Right lobe of liver (tissue), 6 donors: ENCODE results near the gene BPIFB4. TPM values are rescaled to one million over a fixed set of nuclear protein-coding genes. Genes with fewer than 3 reads are reported as not detected.

Experiments
- ATAC-seq, 4 donors: fragments of 200-7000 bp; cut with Tn5 transposase; one replicate each; pipeline ENCODE4 v1.9.1; 2020; ENCODE audit warnings: mild to moderate bottlenecking in 4 of 4, moderate library complexity in 4 of 4
- DNase-seq, 3 donors: peaks; one replicate each; pipeline ENCODE4 v3.0.0-alpha.2; 2020
- H3K27ac ChIP-seq, 3 donors: fragments of 200-600 bp; one replicate each; pipeline ENCODE4 v1.8.0; 2022
- H3K27me3 ChIP-seq, 2 donors: fragments of 200-600 bp; one replicate each; pipeline ENCODE4 v1.8.0; 2022
- H3K36me3 ChIP-seq, 4 donors: fragments of 200-600 bp; sonication (generic) in 1 of 4; one replicate each; pipeline versions ENCODE4 v1.5.1 to v1.8.0; 2017 to 2022; ENCODE audit warnings: control low read depth in 1 of 4
- H3K4me1 ChIP-seq, 4 donors: fragments of 200-600 bp; sonication (generic) in 1 of 4; one replicate each; pipeline versions ENCODE4 v1.5.1 to v1.8.0; 2017 to 2022; ENCODE audit warnings: control low read depth in 1 of 4
- H3K4me3 ChIP-seq, 3 donors: fragments of 200-600 bp; one replicate each; pipeline ENCODE4 v1.8.0; 2022
- H3K9me3 ChIP-seq, 4 donors: fragments of 200-600 bp; sonication (generic) in 1 of 4; one replicate each; pipeline versions ENCODE4 v1.5.1 to v1.8.0; 2017 to 2022; ENCODE audit warnings: control low read depth in 1 of 4
- POLR2A ChIP-seq: fragments of 450-650 bp; IDR thresholded peaks from one replicate; pipeline ENCODE4 v1.6.1; 2017; ENCODE audit warnings: antibody characterized with exemption, mild to moderate bottlenecking
- WGBS: methylation state at CpG from one replicate; pipeline ENCODE4 v1.1.6; 2018; ENCODE audit warnings: low coverage, low lambda C conversion rate; ENCODE audit not compliant: insufficient coverage; ENCODE audit errors: missing lambda C conversion rate; 5-methylcytosine and 5-hydroxymethylcytosine counted together
- intact Hi-C, 2 donors: fragments of 100-400 bp; cut with DNase I; formaldehyde crosslinking; loops; one replicate each; pipeline versions ENCODE4 v1.11.2 to v1.14.1; 2022
- total RNA-seq, 6 experiments: library from RNA; depleted of rRNA in 2 of 6; stranded (reverse); fragments of >200 nt in 2 of 6; fragmentation: NEBNext Ultra II Directional in 3 of 6; extraction: Animal tissue kit (Norgen Biotek cat#: 25700) in 3 of 6; gene quantifications; one replicate each; pipeline versions ENCODE4 v1.1.0 to v1.2.4, GENCODE V29; 2016 to 2023
- TF ChIP-seq, protein P1 (sequence below), 4 donors: fragments of 200-600 bp in 3 of 4; fragments of 450-650 bp in 1 of 4; IDR thresholded peaks; one replicate each; pipeline versions ENCODE4 v1.5.1 to v1.8.0; 2016 to 2022; ENCODE audit warnings: antibody characterized with exemption in 4 of 4, mild to moderate bottlenecking in 2 of 4
- donor health status: DM: no; HTN: yes; CAD: no.
- donor health status: DM: no; HTN: no; CAD: no.
- donor health status: DM: no; HTN: no; CAD: no.
- donor health status: DM: no; HTN: yes; CAD: no.
- donor health status: DM: no; HTN: yes; CAD: no.

Gene BPIFB4
- total RNA-seq, 6 experiments from 2014 or later: not detected

DNA sequence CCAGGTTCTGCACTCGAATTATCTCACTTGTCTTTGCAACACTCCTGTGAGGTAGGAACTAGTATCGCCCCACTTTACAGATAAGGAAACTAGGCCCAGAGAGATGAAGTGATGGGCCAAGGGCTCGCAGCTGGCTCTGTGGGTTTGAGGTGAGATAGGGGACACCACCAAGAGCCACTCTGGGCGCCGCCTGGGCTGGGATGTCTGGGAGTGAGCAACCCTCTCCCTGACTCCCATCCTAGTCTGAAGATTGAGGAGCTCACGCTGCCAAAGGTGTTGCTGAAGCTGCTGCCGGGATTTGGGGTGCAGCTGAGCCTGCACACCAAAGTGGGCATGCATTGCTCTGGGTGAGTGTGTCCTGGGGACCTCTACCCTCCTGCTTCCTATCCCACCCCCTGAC is 20.3 kb upstream of the BPIFB4 start:
- no CpG with 5 or more reads among the region's 7 CpGs for WGBS
- no peak for TF ChIP-seq POLR2A
- TF ChIP-seq, protein P1, sequence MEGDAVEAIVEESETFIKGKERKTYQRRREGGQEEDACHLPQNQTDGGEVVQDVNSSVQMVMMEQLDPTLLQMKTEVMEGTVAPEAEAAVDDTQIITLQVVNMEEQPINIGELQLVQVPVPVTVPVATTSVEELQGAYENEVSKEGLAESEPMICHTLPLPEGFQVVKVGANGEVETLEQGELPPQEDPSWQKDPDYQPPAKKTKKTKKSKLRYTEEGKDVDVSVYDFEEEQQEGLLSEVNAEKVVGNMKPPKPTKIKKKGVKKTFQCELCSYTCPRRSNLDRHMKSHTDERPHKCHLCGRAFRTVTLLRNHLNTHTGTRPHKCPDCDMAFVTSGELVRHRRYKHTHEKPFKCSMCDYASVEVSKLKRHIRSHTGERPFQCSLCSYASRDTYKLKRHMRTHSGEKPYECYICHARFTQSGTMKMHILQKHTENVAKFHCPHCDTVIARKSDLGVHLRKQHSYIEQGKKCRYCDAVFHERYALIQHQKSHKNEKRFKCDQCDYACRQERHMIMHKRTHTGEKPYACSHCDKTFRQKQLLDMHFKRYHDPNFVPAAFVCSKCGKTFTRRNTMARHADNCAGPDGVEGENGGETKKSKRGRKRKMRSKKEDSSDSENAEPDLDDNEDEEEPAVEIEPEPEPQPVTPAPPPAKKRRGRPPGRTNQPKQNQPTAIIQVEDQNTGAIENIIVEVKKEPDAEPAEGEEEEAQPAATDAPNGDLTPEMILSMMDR (IDR thresholded peaks at IDR 0.05): no peak
- Histone ChIP-seq H3K4me3 (no peak overlapping the region), H3K27me3 (no peaks in the 10 kb centered on the region), H3K36me3 (no peaks in the 10 kb centered on the region), H3K9me3 (no peaks in the 10 kb centered on the region), H3K27ac (no peak overlapping the region), H3K4me1 (no peaks in the 10 kb centered on the region)
- ATAC-seq (no peak), DNase-seq (no peak)
- intact Hi-C loops: no loop called here

DNA sequence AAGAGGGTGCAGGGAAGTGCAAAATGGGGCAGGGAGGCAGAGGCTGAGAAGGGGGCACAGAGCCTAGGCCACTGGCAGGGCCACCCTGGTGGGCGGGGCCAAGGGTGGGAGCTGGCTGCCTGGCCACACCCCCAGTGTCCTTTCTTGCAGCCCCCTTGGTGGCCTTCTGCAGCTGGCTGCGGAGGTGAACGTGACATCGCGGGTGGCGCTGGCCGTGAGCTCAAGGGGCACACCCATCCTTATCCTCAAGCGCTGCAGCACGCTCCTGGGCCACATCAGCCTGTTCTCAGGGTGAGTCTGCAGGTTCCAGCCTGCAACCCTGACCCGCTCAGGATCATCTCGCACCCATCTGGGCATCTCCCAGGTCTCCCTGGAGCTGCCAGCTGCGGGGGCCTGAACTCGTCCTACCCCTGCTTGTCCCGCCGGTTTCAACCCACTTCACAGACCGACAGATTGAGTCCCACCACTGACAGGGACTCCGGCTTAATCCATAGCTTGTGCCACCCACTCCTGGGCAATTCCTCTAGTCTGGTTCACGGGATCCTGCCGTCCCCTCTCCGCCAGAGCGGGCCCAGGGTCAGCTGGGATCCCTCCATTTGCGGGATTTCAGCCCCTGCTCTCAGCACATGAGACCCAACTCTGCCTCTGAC is 19.6 kb upstream of the BPIFB4 start:
- H3K36me3 ChIP-seq: no peaks in the 10 kb centered on the region
- TF ChIP-seq, protein P1 (IDR thresholded peaks at IDR 0.05): no peak
- no peak for TF ChIP-seq POLR2A
- 78% methylated on average over 6 of the region's 22 CpGs for WGBS
- H3K4me1 ChIP-seq: no peaks in the 10 kb centered on the region
- H3K27me3 ChIP-seq: no peaks in the 10 kb centered on the region
- no peaks in the 10 kb centered on the region for H3K9me3 ChIP-seq
- no peak overlapping the region for H3K4me3 ChIP-seq
- ATAC-seq (no peak), DNase-seq (no peak)
- intact Hi-C loops: no loop called here
- no peak overlapping the region for H3K27ac ChIP-seq

GRCh38 chr20:33061658-33062028 is 17.8 kb upstream of the BPIFB4 start:
- ATAC-seq: no peak
- no peaks in the 10 kb centered on the region for H3K9me3 ChIP-seq
- TF ChIP-seq POLR2A: no peak
- TF ChIP-seq, protein P1 (IDR thresholded peaks at IDR 0.05): no peak
- 90% methylated on average over 5 of the region's 14 CpGs for WGBS
- H3K4me1 ChIP-seq: no peaks in the 10 kb centered on the region
- no peak for DNase-seq
- intact Hi-C loops: no loop called here
- H3K27ac ChIP-seq: no peak overlapping the region
- no peak overlapping the region for H3K4me3 ChIP-seq
- H3K27me3 ChIP-seq: no peaks in the 10 kb centered on the region
- H3K36me3 ChIP-seq: no peaks in the 10 kb centered on the region

GRCh38 chr20:33062105-33062824 is 17.2 kb upstream of the BPIFB4 start:
- H3K36me3 ChIP-seq: no peaks in the 10 kb centered on the region
- H3K27ac ChIP-seq: no peak overlapping the region
- no peaks in the 10 kb centered on the region for H3K27me3 ChIP-seq
- no peak for TF ChIP-seq POLR2A
- TF ChIP-seq, protein P1 (IDR thresholded peaks at IDR 0.05): no peak
- no peak overlapping the region for H3K4me3 ChIP-seq
- H3K9me3 ChIP-seq: no peaks in the 10 kb centered on the region
- no peaks in the 10 kb centered on the region for H3K4me1 ChIP-seq
- WGBS: 51% methylated on average over 8 of the region's 9 CpGs
- intact Hi-C loops: no loop called here
- no peak for DNase-seq
- no peak for ATAC-seq
